Uterus (tissue), 4 donors: ENCODE results near the gene SPATA9. TPM values are rescaled to one million over a fixed set of nuclear protein-coding genes. Genes with fewer than 3 reads are reported as not detected.

Experiments used
- DNase-seq, 2 donors: peaks; one replicate each; pipeline ENCODE4 v3.0.0-alpha.2; 2019 to 2020
- H3K27ac ChIP-seq, 2 donors: fragments of 200-600 bp; sonication (generic); 1 replicate in 1 of 2; 2 replicates in 1 of 2; pipeline ENCODE4 v1.5.1; 2016 to 2018
- H3K27me3 ChIP-seq, 2 donors: fragments of 200-600 bp; sonication (generic); one replicate each; pipeline ENCODE4 v1.5.1; 2018 to 2019; ENCODE audit warnings: control low read depth in 1 of 2
- H3K36me3 ChIP-seq, 2 donors: fragments of 200-600 bp; sonication (generic); one replicate each; pipeline ENCODE4 v1.5.1; 2019; ENCODE audit warnings: control low read depth in 1 of 2
- H3K4me1 ChIP-seq, 2 donors: fragments of 200-600 bp; sonication (generic); one replicate each; pipeline ENCODE4 v1.5.1; 2018 to 2019; ENCODE audit warnings: control low read depth in 1 of 2
- H3K4me3 ChIP-seq, 2 donors: fragments of 200-600 bp; sonication (generic); 1 replicate in 1 of 2; 2 replicates in 1 of 2; pipeline ENCODE4 v1.5.1; 2018 to 2019; ENCODE audit warnings: mild to moderate bottlenecking in 1 of 2
- H3K9me3 ChIP-seq, 2 donors: fragments of 200-600 bp; sonication (generic); one replicate each; pipeline ENCODE4 v1.5.1; 2019; ENCODE audit warnings: control low read depth in 1 of 2
- CTCF ChIP-seq, 4 experiments: fragments of 200-600 bp in 2 of 4; fragments of 450-650 bp in 2 of 4; sonication (generic) in 2 of 4; IDR thresholded peaks; one replicate each; pipeline ENCODE4 v1.5.1; 2016 to 2019; ENCODE audit warnings: antibody characterized with exemption in 4 of 4, mild to moderate bottlenecking in 2 of 4, moderate library complexity in 1 of 4
- POLR2A ChIP-seq, 2 donors: fragments of 450-650 bp; IDR thresholded peaks; one replicate each; pipeline ENCODE4 v1.6.1; 2016; ENCODE audit warnings: antibody characterized with exemption in 2 of 2, mild to moderate bottlenecking in 1 of 2, moderate library complexity in 1 of 2
- intact Hi-C: fragments of 100-400 bp; cut with DNase I; formaldehyde crosslinking; loops from one replicate; pipeline ENCODE4 v1.15.1; 2023; ENCODE audit warnings: low total_unique reads
- total RNA-seq, 4 donors: library from RNA; depleted of rRNA in 3 of 4; stranded (reverse); fragments of >200 nt in 3 of 4; gene quantifications; one replicate each; pipeline versions ENCODE4 v1.1.0 to v1.2.4, GENCODE V29; 2014 to 2023
- donor health status: DM: yes; HTN: yes; CAD: no.

Gene SPATA9
- total RNA-seq, 4 donors from 2014 or later, result 0.34 to 1.6 TPM; not detected in 2

GRCh38 chr5:95620870-95621838, 61.6 kb downstream of the SPATA9 start:
- intact Hi-C loops, result no loop called here
- Histone ChIP-seq H3K27me3 (no peaks in the 10 kb centered on the region), H3K4me3 (peak overlapping the region; percentile 30 to 43), H3K9me3 (no peaks in the 10 kb centered on the region), H3K27ac (no peak overlapping the region), H3K36me3 (no peaks in the 10 kb centered on the region), H3K4me1 (peaks cover 0 to 5% of the 10 kb centered on the region in 2 donors)
- TF ChIP-seq POLR2A (IDR thresholded peaks at IDR 0.05), result no peak
- no peak for TF ChIP-seq CTCF (IDR thresholded peaks at IDR 0.05)
- peak in 1 of 2 donors; percentile 17 for DNase-seq

GRCh38 chr5:95620030-95620869, 62.5 kb downstream of the SPATA9 start, which contains the start of gene GPR150:
Gene GPR150, plus strand, starts transcription at chr5:95620087. Its CDS starts 189 bp downstream, at chr5:95620276.
- peak in 1 of 2 donors; percentile 28 for DNase-seq
- no peaks in the 10 kb centered on the region for H3K36me3 ChIP-seq
- no peak within 1 kb of the TSS for H3K27ac ChIP-seq
- H3K9me3 ChIP-seq, result no peaks in the 10 kb centered on the region
- TF ChIP-seq CTCF (IDR thresholded peaks at IDR 0.05) (no peak), POLR2A (IDR thresholded peaks at IDR 0.05) (no peak)
- peaks cover 0 to 5% of the 10 kb centered on the region in 2 donors for H3K4me1 ChIP-seq
- no peaks in the 10 kb centered on the region for H3K27me3 ChIP-seq
- intact Hi-C loops, result no loop called here
- peak within 1 kb of the TSS; percentile 30 to 43 for H3K4me3 ChIP-seq

- no peaks in the 10 kb centered on the region for H3K27me3 ChIP-seq
- DNase-seq, result no peak
- peak overlapping the region; percentile 30 to 43 for H3K4me3 ChIP-seq
- TF ChIP-seq POLR2A (IDR thresholded peaks at IDR 0.05), result no peak
- TF ChIP-seq CTCF (IDR thresholded peaks at IDR 0.05), result no peak
- H3K36me3 ChIP-seq, result no peaks in the 10 kb centered on the region
- peaks cover 0 to 5% of the 10 kb centered on the region in 2 donors for H3K4me1 ChIP-seq
- no peaks in the 10 kb centered on the region for H3K9me3 ChIP-seq
- intact Hi-C loops, result no loop called here
- H3K27ac ChIP-seq, result no peak overlapping the region
These were observed 63.2 kb downstream of the SPATA9 start for GRCh38 chr5:95619514-95620029.

GRCh38 chr5:95619096-95619495, 63.7 kb downstream of the SPATA9 start:
- Histone ChIP-seq H3K9me3 (no peaks in the 10 kb centered on the region), H3K27ac (no peak overlapping the region), H3K36me3 (no peaks in the 10 kb centered on the region), H3K27me3 (no peaks in the 10 kb centered on the region), H3K4me3 (no peak overlapping the region), H3K4me1 (peaks cover 0 to 5% of the 10 kb centered on the region in 2 donors)
- intact Hi-C loops, result no loop called here
- no peak for DNase-seq
- no peak for TF ChIP-seq CTCF (IDR thresholded peaks at IDR 0.05)
- no peak for TF ChIP-seq POLR2A (IDR thresholded peaks at IDR 0.05)
